Activated CD4-positive, alpha-beta T cell treated with anti-CD3 and anti-CD28 coated beads for 24 hours (primary cell): ENCODE measurements around the gene MBNL2.

Experiments
- DNase-seq, 2 donors: peaks; one replicate each; pipeline ENCODE4 v3.0.0-alpha.2; 2020; ENCODE audit warnings: low read depth in 2 of 2

The MBNL2 gene

DNA sequence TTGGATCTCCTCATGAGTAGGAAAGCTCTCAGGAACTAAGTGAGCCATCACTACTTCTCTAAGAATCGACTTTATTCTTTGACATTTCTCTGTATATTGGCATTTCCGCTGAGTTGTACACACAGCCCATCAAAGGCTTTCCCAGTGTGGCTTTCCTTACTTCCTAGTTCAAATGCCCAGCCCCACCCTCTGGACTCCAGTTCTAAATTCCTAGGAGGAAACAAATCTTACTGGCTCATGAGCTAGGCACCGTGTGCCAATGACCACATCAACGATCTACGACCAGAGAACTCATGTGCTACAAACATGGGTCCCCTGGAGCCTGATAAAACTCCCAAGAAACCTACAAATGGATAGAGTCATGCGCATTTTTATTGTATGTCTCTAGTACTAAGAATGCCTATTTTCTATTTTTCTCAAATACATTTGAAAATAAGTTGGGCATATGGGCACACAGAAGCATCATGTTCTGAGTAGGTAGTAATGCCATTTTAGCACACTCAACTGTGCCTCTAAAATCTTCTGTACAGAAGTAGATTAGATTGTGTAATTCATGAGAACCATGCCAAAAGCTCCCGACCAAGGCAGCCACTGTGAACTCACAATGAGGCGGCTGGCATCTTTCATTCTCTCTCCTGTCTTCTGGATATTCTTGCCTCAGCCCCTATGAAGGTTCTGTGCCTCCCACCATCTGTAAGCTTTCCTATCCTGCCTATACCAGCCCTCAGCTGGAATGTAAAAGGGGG, 201.3 kb downstream of the MBNL2 start:
- no peak for DNase-seq

DNA sequence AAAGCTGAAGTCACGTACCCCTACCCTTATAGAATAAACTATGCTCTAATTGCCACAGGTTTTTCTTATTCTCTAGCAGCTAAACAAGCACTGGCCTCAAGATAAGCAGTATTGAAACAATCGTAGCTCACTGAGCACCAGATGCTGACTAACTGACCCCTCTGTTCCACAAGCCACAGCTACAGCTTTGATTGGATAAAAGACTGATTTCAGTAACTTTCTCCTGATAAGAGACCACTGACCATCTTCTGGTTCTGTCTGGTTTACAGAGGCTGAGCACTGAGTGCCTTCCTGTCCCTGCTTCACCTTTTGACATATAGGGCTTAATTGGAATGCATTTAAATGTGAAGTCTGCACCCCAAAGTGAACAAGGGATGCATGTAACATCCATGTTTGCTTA, 203.5 kb downstream of the MBNL2 start:
- DNase-seq = no peak

GRCh38 chr13:97426695-97427094, 204.6 kb downstream of the MBNL2 start:
- DNase-seq = no peak

- DNase-seq = no peak
Measured at GRCh38 chr13:97429681-97430081, 207.5 kb downstream of the MBNL2 start.

DNA sequence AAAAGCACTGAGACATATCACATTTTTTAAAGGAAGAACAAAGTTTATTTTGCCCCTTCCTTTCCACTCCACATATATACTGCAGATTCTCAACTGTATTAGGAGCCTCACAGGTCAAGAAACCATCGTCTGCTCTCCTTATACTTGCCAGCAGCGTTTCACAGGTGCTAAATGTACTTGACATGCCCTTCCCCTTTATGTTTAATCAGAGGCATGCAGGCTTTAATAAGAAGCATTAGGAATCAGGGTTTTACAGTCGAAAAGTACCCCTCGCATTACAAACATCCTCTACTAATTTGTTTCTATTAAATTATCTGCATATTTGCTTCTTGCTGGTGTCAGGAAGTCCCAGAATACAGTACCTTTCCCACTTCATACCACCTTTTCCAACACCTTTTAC, 208.2 kb downstream of the MBNL2 start:
- no peak for DNase-seq

DNA sequence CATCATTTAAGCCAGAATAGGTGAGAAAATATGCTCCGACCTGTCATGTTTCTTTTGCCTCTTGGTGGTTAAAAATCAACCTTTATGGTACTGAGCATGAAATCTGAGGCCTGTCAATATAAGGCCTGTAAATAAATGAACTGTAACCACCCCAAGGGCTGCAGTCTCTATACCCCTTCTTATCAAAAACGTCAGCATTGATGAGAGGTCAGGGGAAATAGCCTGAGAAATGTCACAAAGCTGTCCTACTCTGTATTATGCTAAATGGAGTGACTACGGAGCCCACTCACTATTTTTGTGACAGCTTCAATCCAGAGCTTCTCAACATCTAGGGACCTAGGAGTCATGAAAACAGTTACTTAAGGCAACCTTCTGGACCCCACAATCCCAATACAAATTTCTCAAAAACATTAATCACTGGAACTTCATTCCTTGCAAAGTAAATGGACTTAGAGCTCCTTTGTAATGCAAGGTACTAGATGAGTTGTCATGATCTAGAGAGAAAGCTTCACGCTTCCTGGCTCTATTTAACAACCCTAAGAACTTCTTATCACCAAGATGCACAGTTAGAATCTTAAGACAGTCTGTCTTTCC, 209.1 kb downstream of the MBNL2 start:
- no peak for DNase-seq

DNA sequence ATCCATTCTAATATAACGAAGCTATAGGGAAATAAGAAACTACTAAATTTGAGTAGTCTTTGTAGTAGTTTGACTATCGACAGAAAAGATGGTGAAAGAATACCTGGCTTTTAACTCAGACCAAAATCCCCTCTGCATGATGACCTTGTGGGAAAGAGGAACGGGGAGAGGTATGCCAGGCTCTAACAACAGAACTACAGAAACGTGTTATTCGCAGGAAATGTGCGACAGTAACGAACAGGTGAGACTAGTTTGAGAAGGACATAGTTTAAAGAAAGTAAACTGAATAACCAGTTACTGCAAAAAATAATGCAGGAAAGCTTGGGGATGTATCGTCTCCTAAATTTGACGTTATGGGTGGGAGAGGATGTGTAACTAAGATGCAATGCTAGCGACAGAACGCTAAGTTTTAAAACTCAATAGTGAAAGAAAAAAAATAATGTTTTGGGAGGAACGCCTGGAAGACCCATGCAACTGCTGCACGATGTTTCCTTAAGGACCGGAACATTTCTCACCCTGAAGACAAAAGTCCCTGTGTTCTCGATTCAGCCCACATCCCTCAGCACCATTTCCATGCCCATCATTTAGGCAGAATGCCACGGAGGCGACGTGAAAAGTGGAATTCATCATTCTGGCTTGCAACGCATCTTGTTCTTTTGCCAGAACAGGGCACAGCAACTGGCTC, 210.2 kb downstream of the MBNL2 start:
- DNase-seq = no peak

GRCh38 chr13:97432917-97433726, 211.0 kb downstream of the MBNL2 start:
- DNase-seq = peak; percentile 96 to 98

GRCh38 chr13:97433727-97434396, 211.7 kb downstream of the MBNL2 start, which contains the start of gene RAP2A:
Gene RAP2A, plus strand, starts transcription at chr13:97434169. Its CDS starts 302 bp downstream, at chr13:97434471.
- peak; percentile 76 to 81 for DNase-seq

- peak; percentile 6 to 14 for DNase-seq
Measured at GRCh38 chr13:97434397-97435201, 212.5 kb downstream of the MBNL2 start.

DNA sequence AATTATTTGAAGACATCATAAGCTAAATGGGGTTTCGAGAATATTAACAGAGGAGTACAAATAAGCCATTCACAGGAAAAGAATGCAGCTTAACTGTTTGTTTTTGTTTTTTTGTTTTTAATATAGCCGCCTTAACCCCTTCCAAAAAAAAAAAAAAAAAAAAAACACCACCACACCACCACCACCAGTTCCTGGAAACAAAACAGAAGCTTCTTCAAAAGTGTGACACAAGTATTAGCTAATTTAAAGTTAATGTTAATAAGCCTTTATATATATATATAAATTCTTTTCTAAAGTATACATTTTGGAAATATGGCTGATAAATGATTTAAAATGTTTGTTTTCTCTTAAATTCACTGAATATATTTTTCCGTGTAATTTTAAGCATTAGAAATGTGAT, 213.2 kb downstream of the MBNL2 start:
- no peak for DNase-seq

GRCh38 chr13:97435794-97436193, 213.7 kb downstream of the MBNL2 start:
- DNase-seq = no peak

DNA sequence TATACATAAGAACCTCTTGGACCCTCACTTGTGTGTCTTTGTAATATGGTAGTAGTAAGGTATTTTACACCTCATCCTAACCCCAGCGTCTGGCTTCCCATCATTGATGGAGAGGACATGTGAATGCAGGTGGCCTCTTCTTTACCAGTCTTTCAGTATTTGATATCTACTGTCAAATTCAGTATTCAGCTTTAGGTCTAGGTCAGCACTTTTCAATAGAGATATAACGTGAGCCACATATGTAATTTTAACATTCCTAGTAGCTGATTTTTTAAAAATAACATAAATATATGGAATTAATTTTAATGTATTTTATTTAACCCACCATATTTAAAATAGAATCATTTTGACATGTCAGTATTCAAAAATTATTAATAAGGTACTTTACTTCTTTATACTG, 214.7 kb downstream of the MBNL2 start:
- no peak for DNase-seq

GRCh38 chr13:97437729-97438128, 215.6 kb downstream of the MBNL2 start:
- no peak for DNase-seq

- no peak for DNase-seq
Measured at GRCh38 chr13:97438856-97439595, 216.9 kb downstream of the MBNL2 start.

- no peak for DNase-seq
Measured at GRCh38 chr13:97440598-97441170, 218.6 kb downstream of the MBNL2 start.

DNA sequence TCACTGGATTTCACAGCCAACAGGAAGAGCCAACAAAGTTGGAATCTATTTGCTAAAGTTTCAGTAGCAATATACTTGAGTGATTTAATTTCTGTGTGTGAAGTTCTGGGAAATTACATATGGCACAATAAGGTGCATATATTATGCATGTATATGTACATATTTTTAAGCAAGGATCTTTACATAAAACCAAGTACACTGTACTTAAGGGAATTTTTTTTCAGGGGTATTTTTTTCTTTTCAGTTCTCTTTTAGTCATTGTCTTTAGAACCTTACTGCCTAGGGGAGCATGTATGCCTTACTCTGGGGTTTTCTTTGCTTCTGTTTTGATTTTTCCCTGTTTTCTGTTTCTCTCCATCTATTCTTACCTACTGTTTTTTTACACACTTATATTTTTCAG, 219.2 kb downstream of the MBNL2 start:
- no peak for DNase-seq
